GM23248 (cell line): ENCODE results near the gene GALP. TPM values are rescaled to one million over a fixed set of nuclear protein-coding genes. Genes with fewer than 3 reads are reported as not detected.
A peak's percentile ranks its signal among the peaks of the same experiment; 100 is the strongest.

ENCODE experiments used
- DNase-seq: peaks from one replicate; pipeline ENCODE4 v3.0.0-alpha.2; 2015
- H2AFZ ChIP-seq: fragments of 200-600 bp; sonication (generic); 2 replicates; pipeline ENCODE4 v1.6.1; 2016; ENCODE audit warnings: antibody characterized with exemption
- H3F3A ChIP-seq: fragments of 200-600 bp; sonication (generic); 2 replicates; pipeline ENCODE4 v1.6.1; 2016; ENCODE audit warnings: mild to moderate bottlenecking, antibody characterized with exemption, mixed run types; ENCODE audit not compliant: insufficient read depth
- H3K27ac ChIP-seq: fragments of 200-600 bp; sonication (generic); 2 replicates; pipeline ENCODE4 v1.5.1; 2016; ENCODE audit warnings: mild to moderate bottlenecking
- H3K27me3 ChIP-seq: fragments of 200-600 bp; sonication (generic); replicated peaks from 2 replicates; pipeline ENCODE4 v1.6.1; 2016; ENCODE audit warnings: mild to moderate bottlenecking; ENCODE audit not compliant: insufficient read depth
- H3K36me3 ChIP-seq: fragments of 200-600 bp; sonication (generic); 2 replicates; pipeline ENCODE4 v1.6.1; 2016; ENCODE audit warnings: low read depth, mild to moderate bottlenecking
- H3K4me1 ChIP-seq: fragments of 200-600 bp; sonication (generic); 2 replicates; pipeline ENCODE4 v1.6.1; 2016; ENCODE audit warnings: mild to moderate bottlenecking; ENCODE audit not compliant: insufficient read depth
- H3K4me2 ChIP-seq: fragments of 200-600 bp; sonication (generic); one replicate; pipeline ENCODE4 v1.6.1; 2016; ENCODE audit warnings: mild to moderate bottlenecking; ENCODE audit not compliant: unreplicated experiment
- H3K4me3 ChIP-seq: fragments of 200-600 bp; sonication (generic); 2 replicates; pipeline ENCODE4 v1.5.1; 2016; ENCODE audit warnings: mild to moderate bottlenecking
- H3K79me2 ChIP-seq: fragments of 200-600 bp; sonication (generic); 2 replicates; pipeline ENCODE4 v1.6.1; 2016; ENCODE audit warnings: mild to moderate bottlenecking; ENCODE audit not compliant: insufficient read depth
- H3K9ac ChIP-seq: fragments of 200-600 bp; sonication (generic); 2 replicates; pipeline ENCODE4 v1.6.1; 2016; ENCODE audit warnings: mild to moderate bottlenecking
- H3K9me2 ChIP-seq: fragments of 200-600 bp; sonication (generic); 2 replicates; pipeline ENCODE4 v1.6.1; 2016; ENCODE audit warnings: mixed run types, mild to moderate bottlenecking, moderate library complexity; ENCODE audit not compliant: insufficient read depth
- H3K9me3 ChIP-seq: fragments of 200-600 bp; sonication (generic); one replicate; pipeline ENCODE4 v1.6.1; 2017; ENCODE audit warnings: low read depth
- H4K20me1 ChIP-seq: fragments of 200-600 bp; sonication (generic); 2 replicates; pipeline ENCODE4 v1.6.0; 2016; ENCODE audit not compliant: insufficient read depth
- EZH2 ChIP-seq: fragments of 200-600 bp; sonication (generic); IDR thresholded peaks from 2 replicates; pipeline ENCODE4 v1.6.1; 2018; ENCODE audit warnings: antibody characterized with exemption, mild to moderate bottlenecking; ENCODE audit not compliant: insufficient read depth, poor library complexity, severe bottlenecking
- EZH2phosphoT487 ChIP-seq: fragments of 200-600 bp; sonication (generic); IDR thresholded peaks from 2 replicates; pipeline ENCODE4 v1.6.1; 2018; ENCODE audit warnings: antibody characterized with exemption, moderate library complexity, mild to moderate bottlenecking, low read depth; ENCODE audit not compliant: insufficient read depth
- WGBS, 2 experiments: methylation state at CpG; one replicate each; pipeline ENCODE4 v1.1.6; 2015 to 2017; ENCODE audit warnings: low lambda C conversion rate in 2 of 2, low coverage in 1 of 2; ENCODE audit errors: missing lambda C conversion rate in 2 of 2; 5-methylcytosine and 5-hydroxymethylcytosine counted together
- in situ Hi-C: fragments of 300-500 bp; cut with MboI; formaldehyde crosslinking; loops from 2 replicates; pipeline ENCODE4 v1.15.0; 2020
- polyA plus RNA-seq: library from polyadenylated mRNA; unstranded; fragments of >200 nt; fragmentation: Nextera tagmentation; extraction: Ambion mirVana; gene quantifications from 2 replicates; pipeline ENCODE4 v1.2.1, GENCODE V29; 2016
- total RNA-seq: library from RNA; depleted of rRNA; stranded (reverse); fragments of >200 nt; shearing (Covaris generic); gene quantifications from 2 replicates; pipeline ENCODE4 v1.2.3, GENCODE V29; 2014

GALP gene
- total and polyA plus RNA-seq, 2 experiments from 2014 or later, result not detected

GRCh38 chr19:56132316-56132822 lies 43.4 kb upstream of the GALP start:
- Histone ChIP-seq H3F3A (no peaks in the 10 kb centered on the region), H3K27me3 (no peaks in the 10 kb centered on the region), H3K27ac (no peak overlapping the region), H3K9me3 (no peaks in the 10 kb centered on the region), H2AFZ (no peak overlapping the region), H3K4me2 (no peak overlapping the region), H3K9me2 (no peaks in the 10 kb centered on the region), H3K9ac (no peak overlapping the region), H3K4me3 (no peak overlapping the region), H3K79me2 (no peaks in the 10 kb centered on the region), H3K4me1 (peaks cover 8% of the 10 kb centered on the region; the same call in 1 of the 2 replicates), H4K20me1 (no peaks in the 10 kb centered on the region), H3K36me3 (no peaks in the 10 kb centered on the region)
- DNase-seq, result no peak
- WGBS, 2 experiments, result 54% methylated on average over 14 of the region's 14 CpGs
- TF ChIP-seq EZH2phosphoT487 (no peak), EZH2 (no peak)
- in situ Hi-C loops, result no loop called here

DNA sequence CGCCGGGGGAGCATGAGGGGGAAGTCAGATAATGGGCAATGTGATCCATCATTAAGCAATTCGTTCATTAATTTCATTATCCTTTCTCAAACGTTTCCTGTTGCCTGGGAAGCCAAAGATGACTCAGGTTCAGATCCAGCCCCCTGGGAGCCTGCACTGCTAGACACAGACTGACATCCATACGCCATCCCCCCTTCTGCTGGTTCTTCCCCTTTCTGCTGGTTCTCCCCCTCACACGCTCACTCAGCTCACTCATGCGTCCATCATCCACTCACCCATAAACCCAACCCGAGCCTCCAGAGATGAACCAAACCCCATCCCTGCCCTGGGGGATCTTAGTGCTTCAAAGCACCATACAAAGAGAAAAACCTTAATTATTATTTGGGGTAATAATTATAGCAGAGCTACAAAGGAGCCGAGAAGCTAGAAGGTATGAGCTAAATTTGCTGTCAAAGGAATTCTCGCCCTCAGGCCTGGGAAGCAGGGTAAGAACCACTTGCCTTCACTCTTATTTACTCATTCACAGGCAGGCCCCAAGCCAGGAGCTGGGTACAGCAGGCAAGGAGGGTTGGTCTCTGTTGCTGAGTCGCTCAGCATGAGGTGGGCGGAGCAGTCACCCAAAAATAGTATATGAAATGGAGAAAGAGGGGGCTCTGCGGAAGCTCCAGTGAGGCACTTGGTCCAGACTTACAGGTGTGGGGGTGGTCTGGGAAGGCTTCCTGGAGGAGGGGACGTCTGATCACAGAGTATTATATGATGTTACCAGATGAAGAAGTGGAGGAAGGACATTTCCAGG lies 41.8 kb upstream of the GALP start:
- Histone ChIP-seq H3K9me2 (no peaks in the 10 kb centered on the region), H3K9ac (no peak overlapping the region), H4K20me1 (no peaks in the 10 kb centered on the region), H3K4me2 (peak overlapping the region; percentile 4), H3K4me3 (no peak overlapping the region), H3K36me3 (no peaks in the 10 kb centered on the region), H3K79me2 (no peaks in the 10 kb centered on the region), H3K27ac (peak overlapping the region; percentile 9), H3F3A (no peaks in the 10 kb centered on the region), H3K4me1 (peaks cover 8% of the 10 kb centered on the region; the same call in 1 of the 2 replicates), H3K27me3 (no peaks in the 10 kb centered on the region), H3K9me3 (no peaks in the 10 kb centered on the region), H2AFZ (0 out of 2 replicates have a peak overlapping the region, but pooled peaks have one; percentile 51)
- peak; percentile 63 for DNase-seq
- 51 to 54% methylated on average over 14 of the region's 14 CpGs for WGBS, 2 experiments
- TF ChIP-seq EZH2phosphoT487 (no peak), EZH2 (no peak)
- in situ Hi-C loops, result no loop called here

GRCh38 chr19:56134654-56134921 lies 41.2 kb upstream of the GALP start:
- no peaks in the 10 kb centered on the region for H3K79me2 ChIP-seq
- H3K4me3 ChIP-seq, result no peak overlapping the region
- H3K9me3 ChIP-seq, result no peaks in the 10 kb centered on the region
- no peaks in the 10 kb centered on the region for H3K27me3 ChIP-seq
- H3K9ac ChIP-seq, result no peak overlapping the region
- no peaks in the 10 kb centered on the region for H4K20me1 ChIP-seq
- no peaks in the 10 kb centered on the region for H3K9me2 ChIP-seq
- no peak overlapping the region for H2AFZ ChIP-seq
- no peak for DNase-seq
- no peak for TF ChIP-seq EZH2phosphoT487
- TF ChIP-seq EZH2, result no peak
- H3K4me2 ChIP-seq, result no peak overlapping the region
- 70 to 80% methylated on average over 5 of the region's 5 CpGs for WGBS, 2 experiments
- H3K36me3 ChIP-seq, result no peaks in the 10 kb centered on the region
- no peaks in the 10 kb centered on the region for H3F3A ChIP-seq
- H3K4me1 ChIP-seq, result peaks cover 8% of the 10 kb centered on the region; the same call in 1 of the 2 replicates
- in situ Hi-C loops, result no loop called here
- H3K27ac ChIP-seq, result 0 out of 2 replicates have a peak overlapping the region, but pooled peaks have one; percentile 9

GRCh38 chr19:56136362-56136761 lies 39.4 kb upstream of the GALP start:
- no peak overlapping the region for H3K4me3 ChIP-seq
- H3K4me1 ChIP-seq, result peaks cover 8% of the 10 kb centered on the region
- no peaks in the 10 kb centered on the region for H3K27me3 ChIP-seq
- no peak overlapping the region for H3K9ac ChIP-seq
- DNase-seq, result no peak
- 45 to 53% methylated on average over 10 of the region's 10 CpGs for WGBS, 2 experiments
- H3K27ac ChIP-seq, result no peak overlapping the region
- H3K9me3 ChIP-seq, result no peaks in the 10 kb centered on the region
- H2AFZ ChIP-seq, result no peak overlapping the region
- H3F3A ChIP-seq, result no peaks in the 10 kb centered on the region
- H3K79me2 ChIP-seq, result no peaks in the 10 kb centered on the region
- H3K4me2 ChIP-seq, result no peak overlapping the region
- no peaks in the 10 kb centered on the region for H3K36me3 ChIP-seq
- no peaks in the 10 kb centered on the region for H4K20me1 ChIP-seq
- TF ChIP-seq EZH2 (no peak), EZH2phosphoT487 (no peak)
- no peaks in the 10 kb centered on the region for H3K9me2 ChIP-seq
- in situ Hi-C loops, result no loop called here
